Gastroesophageal sphincter (tissue), 3 donors: Measurements from ENCODE around the gene UBE2K.

ENCODE experiments used
- POLR2A ChIP-seq, 2 donors: fragments of 450-650 bp; IDR thresholded peaks; one replicate each; pipeline ENCODE4 v1.6.1; 2017; ENCODE audit warnings: antibody characterized with exemption in 2 of 2, mild to moderate bottlenecking in 2 of 2, moderate library complexity in 1 of 2
- POLR2AphosphoS5 ChIP-seq: sonication (generic); formaldehyde crosslinking; IDR thresholded peaks from one replicate; pipeline ENCODE4 v1.6.1; 2017; ENCODE audit warnings: antibody characterized with exemption
- TF ChIP-seq, protein P1 (sequence below), 4 experiments: fragments of 200-600 bp in 2 of 4; fragments of 450-650 bp in 2 of 4; sonication (generic) in 1 of 4; IDR thresholded peaks; one replicate each; pipeline ENCODE4 v1.5.1; 2017 to 2019; ENCODE audit warnings: antibody characterized with exemption in 4 of 4, mild to moderate bottlenecking in 2 of 4, moderate library complexity in 2 of 4

DNA sequence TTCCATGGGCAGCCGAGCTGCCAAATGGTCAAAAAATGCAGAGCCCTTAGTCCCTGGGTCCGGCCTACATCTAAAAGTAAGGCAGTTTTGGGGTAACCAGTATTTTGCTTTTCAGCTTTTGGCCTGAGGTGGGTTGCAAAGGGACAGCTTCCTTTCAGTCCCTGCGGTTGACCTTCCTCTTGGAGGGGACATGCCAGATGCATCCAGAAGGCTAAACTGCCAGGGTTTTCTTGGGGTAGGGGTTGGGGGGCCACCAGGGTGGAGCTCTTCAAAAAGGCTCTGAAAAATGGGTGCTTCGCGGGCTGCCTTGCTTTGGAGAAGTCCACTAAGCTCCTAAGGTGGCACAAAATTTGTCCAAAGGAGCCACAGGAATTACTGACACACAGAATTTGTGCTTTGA, 120.7 kb downstream of the UBE2K start:
- TF ChIP-seq, protein P1, sequence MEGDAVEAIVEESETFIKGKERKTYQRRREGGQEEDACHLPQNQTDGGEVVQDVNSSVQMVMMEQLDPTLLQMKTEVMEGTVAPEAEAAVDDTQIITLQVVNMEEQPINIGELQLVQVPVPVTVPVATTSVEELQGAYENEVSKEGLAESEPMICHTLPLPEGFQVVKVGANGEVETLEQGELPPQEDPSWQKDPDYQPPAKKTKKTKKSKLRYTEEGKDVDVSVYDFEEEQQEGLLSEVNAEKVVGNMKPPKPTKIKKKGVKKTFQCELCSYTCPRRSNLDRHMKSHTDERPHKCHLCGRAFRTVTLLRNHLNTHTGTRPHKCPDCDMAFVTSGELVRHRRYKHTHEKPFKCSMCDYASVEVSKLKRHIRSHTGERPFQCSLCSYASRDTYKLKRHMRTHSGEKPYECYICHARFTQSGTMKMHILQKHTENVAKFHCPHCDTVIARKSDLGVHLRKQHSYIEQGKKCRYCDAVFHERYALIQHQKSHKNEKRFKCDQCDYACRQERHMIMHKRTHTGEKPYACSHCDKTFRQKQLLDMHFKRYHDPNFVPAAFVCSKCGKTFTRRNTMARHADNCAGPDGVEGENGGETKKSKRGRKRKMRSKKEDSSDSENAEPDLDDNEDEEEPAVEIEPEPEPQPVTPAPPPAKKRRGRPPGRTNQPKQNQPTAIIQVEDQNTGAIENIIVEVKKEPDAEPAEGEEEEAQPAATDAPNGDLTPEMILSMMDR (IDR thresholded peaks at IDR 0.05), result no peak
- no peak for TF ChIP-seq POLR2AphosphoS5
- TF ChIP-seq POLR2A (IDR thresholded peaks at IDR 0.05), result no peak
